ENCODE measurements around the gene EMID1.

Gene EMID1

GRCh38 chr22:29260601-29261315, 55.1 kb downstream of the EMID1 start:
- DNase-seq = no peak

GRCh38 chr22:29263791-29264276, 58.1 kb downstream of the EMID1 start:
- DNase-seq = no peak

GRCh38 chr22:29265305-29265704, 59.6 kb downstream of the EMID1 start:
- no peak for DNase-seq

GRCh38 chr22:29265929-29266328, 60.2 kb downstream of the EMID1 start:
- no peak for DNase-seq

- DNase-seq = no peak
Measured at GRCh38 chr22:29266564-29267461, 61.1 kb downstream of the EMID1 start.

GRCh38 chr22:29267462-29267857, 61.8 kb downstream of the EMID1 start:
- no peak for DNase-seq

- DNase-seq = peak; percentile 97
Measured at GRCh38 chr22:29267858-29268510, 62.3 kb downstream of the EMID1 start, which contains the start of the genes EWSR1 and RHBDD3. EWSR1 (plus strand) TSS chr22:29268268; CDS start chr22:29268337, 69 bp downstream. RHBDD3 (minus strand) TSS chr22:29267981; CDS start chr22:29265626, 2,355 bp downstream.

GRCh38 chr22:29268511-29269229, 63.0 kb downstream of the EMID1 start:
- peak; percentile 71 for DNase-seq

GRCh38 chr22:29269230-29269604, 63.5 kb downstream of the EMID1 start:
- DNase-seq = no peak

GRCh38 chr22:29269731-29270474, 64.2 kb downstream of the EMID1 start:
- no peak for DNase-seq

GRCh38 chr22:29270475-29271271, 65.0 kb downstream of the EMID1 start:
- DNase-seq = no peak

- DNase-seq = no peak
Measured at GRCh38 chr22:29272624-29273023, 66.9 kb downstream of the EMID1 start.

GRCh38 chr22:29275167-29275566, 69.5 kb downstream of the EMID1 start:
- no peak for DNase-seq

- no peak for DNase-seq
Measured at GRCh38 chr22:29275819-29276565, 70.3 kb downstream of the EMID1 start.

GRCh38 chr22:29277927-29278326, 72.2 kb downstream of the EMID1 start:
- DNase-seq = no peak

- DNase-seq = no peak
Measured at GRCh38 chr22:29284196-29284595, 78.5 kb downstream of the EMID1 start.

- DNase-seq = no peak
Measured at GRCh38 chr22:29288837-29289236, 83.1 kb downstream of the EMID1 start.

GRCh38 chr22:29290061-29290460, 84.4 kb downstream of the EMID1 start:
- DNase-seq = no peak

- no peak for DNase-seq
Measured at GRCh38 chr22:29291215-29291614, 85.5 kb downstream of the EMID1 start.

- DNase-seq = no peak
Measured at GRCh38 chr22:29292379-29292778, 86.7 kb downstream of the EMID1 start.
